HG02970 (cell line): Measurements from ENCODE around the gene RRP36.

Source experiments
- ATAC-seq: cut with Tn5 transposase; IDR thresholded peaks from one replicate; pipeline ENCODE4 v1.9.1; 2021; ENCODE audit warnings: mild to moderate bottlenecking, moderate library complexity, moderate number of reproducible peaks; ENCODE audit not compliant: unreplicated experiment, low FRiP score

Gene RRP36

DNA sequence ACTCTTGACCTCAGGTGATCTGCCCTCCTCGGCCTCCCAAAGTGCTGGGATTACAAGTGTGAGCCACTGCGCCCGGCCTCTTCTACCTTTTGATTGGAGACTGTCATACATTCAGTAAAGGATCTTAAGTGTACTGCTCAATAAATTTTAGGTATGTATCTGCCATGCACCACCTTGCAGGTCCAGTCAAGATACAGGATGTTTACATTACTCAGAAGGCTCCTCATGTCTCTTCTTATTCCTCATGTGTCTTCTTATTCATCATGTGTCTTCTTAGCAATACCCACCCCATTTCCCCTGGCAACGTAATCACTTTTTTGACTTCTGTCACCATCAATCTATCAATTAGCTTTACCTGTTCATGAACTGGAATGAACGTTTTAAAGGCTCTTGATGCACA is 15.6 kb upstream of the RRP36 start:
- no peak for ATAC-seq

DNA sequence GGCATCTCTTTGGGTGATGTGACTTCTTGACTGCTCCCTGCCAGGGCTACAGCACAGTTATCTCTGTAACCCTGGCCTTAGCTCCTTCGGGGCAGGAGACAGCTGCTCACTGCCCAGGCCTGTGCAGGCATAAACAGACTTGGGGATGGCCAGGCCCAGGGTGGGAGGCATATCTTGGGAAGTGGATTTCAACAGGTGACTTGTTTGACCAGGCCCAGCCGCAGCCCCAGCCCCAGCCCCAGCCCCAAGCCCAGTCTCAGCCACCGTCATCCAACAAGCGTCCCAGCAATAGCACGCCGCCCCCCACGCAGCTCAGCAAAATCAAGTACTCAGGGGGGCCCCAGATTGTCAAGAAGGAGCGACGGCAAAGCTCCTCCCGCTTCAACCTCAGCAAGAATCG is 15.2 kb upstream of the RRP36 start:
- ATAC-seq: no peak

- no peak for ATAC-seq
Measured at GRCh38 chr6:43007126-43007525, 14.3 kb upstream of the RRP36 start.

GRCh38 chr6:43009124-43009523 is 12.3 kb upstream of the RRP36 start:
- ATAC-seq: no peak

DNA sequence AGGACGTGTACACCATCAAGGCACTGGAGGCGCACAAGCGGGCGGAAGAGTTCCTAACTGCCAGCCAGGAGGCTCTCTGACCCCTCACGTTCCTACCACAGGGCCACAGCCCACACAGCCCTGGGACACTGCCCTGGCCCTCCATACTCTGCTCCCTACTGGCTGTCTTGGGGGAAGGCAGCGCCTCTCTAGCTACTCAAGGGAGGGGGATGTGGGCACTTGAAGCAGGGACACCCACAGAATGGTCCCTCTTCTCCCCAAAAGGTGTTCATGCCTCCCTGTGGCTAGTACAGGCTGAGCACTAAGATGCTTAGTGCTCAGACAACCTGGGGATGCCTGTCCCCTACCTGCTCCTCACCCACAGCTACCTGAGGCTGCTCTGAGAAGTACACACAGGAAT is 10.2 kb upstream of the RRP36 start:
- no peak for ATAC-seq

- ATAC-seq: no peak
Measured at GRCh38 chr6:43012364-43012763, 9.1 kb upstream of the RRP36 start.

GRCh38 chr6:43013097-43013842 is 8.2 kb upstream of the RRP36 start:
- ATAC-seq: peak; percentile 0

DNA sequence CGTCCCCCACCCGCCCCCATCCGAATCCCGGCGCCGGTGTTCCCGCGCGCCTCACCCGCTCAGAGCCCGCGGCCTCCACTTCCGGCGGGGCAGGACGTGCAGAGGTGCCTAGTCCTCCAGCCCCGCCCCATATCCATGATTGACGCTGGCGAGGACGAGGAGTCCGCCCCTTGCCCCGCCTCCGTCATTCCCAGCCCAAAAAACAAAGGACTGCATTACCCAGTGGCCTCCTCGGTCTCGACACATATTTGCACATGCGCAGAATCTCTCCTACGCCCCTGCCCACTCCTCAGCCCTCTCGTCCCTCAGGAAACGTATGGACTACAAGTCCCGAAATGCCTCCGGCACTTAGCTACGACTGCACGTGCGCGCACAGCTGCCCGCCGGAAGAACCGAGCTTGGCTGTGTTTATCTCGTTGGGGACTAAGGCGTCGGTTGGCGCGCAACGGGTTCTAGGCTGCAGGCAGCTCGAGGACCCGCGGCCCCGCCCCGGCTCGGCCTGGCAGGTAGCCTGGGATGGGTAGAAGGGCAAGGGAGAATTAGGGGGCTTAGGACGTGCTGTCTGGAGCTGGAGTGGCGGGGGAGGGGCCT is 7.5 kb upstream of the RRP36 start, which contains the start of the genes KLHDC3 and MEA1:
KLHDC3 (plus strand) TSS at position 407 of the 591 bp plus-strand sequence. CDS start 2,944 bp downstream, outside the sequence.
MEA1 (minus strand) TSS at position 104 of the 591 bp plus-strand sequence. CDS start 133 bp downstream, outside the sequence.
- ATAC-seq: peak; percentile 96

- ATAC-seq: no peak
Measured at GRCh38 chr6:43014434-43014909, 7.0 kb upstream of the RRP36 start.

DNA sequence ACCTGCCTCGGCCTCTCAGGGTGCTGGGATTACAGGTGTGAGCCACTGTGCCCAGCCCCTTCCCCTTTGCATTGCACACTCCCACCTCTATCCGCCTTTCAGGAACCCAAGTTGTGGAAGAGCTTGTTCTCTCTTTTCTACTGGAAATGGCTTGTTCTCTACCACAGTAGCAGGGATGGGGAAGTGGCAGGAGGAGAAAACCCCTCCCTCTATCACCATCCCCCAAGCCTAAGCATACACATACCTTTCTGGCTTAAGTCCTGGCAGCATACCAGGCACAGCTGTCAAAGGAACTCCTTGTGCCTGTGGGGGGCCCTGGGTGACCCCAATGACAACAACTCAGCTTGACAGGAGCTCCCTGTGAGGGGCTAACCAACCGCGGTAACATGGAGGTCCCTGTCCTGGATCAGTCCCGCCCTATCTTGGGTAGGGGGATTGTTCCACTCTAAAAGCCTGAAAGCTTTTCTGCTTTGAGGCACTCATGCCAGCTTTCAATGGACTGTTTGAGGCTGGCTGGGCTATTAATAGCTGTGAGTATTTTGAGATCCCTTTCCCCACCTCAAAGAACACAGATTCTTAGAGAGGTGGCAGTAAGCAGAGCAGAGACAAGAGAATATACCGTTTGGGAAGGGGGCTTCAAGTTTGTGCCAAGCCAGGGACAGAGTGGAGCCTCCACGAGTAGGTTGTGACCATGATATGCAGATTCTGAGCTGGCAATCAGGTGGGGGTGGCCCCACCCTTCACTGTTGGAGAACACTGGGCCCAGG is 5.1 kb upstream of the RRP36 start:
- ATAC-seq: no peak

DNA sequence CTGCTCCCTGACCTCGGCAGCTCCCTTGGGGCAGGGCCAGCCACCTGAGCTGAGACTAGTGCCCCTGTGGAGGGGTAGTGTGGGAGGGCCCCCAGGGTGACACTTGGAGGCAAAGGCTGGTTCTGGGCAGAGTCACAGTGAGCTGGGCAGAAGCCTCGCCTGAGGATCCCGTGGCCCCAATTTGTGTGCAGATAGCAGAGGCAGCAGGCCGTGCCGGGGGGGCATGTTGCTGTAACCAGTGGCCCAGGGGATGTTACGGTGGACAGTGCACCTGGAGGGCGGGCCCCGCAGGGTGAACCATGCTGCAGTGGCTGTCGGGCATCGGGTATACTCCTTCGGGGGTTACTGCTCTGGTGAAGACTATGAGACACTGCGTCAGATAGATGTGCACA is 4.5 kb upstream of the RRP36 start:
- ATAC-seq: no peak

GRCh38 chr6:43019152-43019551 is 2.3 kb upstream of the RRP36 start:
- no peak for ATAC-seq

DNA sequence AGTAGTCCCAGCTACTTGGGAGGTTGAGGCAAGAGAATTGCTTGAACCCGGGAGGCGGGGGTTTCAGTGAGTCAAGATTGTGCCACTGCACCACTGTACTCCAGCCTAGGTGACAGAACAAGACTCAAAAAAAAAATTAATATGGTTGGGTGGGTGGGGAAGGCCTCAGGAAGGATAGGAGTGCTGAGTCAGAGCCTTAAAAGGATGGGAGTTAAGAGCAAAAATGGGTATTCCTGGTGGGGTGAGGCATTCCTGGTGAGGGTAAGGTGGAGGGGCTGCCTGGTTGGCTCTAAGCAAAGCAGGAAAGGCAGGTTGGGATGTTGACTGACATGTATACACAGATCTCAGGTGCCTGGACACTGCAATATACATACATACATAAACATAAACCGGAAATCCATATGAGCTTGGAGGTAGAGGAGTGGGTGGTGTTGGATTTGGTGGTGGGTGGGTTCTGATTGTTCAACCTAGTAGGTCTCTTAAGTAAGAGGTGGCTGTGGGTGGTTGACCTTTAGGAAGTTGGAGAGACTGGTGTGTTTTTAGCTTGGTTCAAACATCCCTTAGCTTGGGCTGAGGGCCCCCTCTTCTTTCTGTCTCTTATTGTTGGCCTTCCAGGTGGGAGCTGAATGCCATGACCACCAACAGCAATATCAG is 1.2 kb upstream of the RRP36 start:
- ATAC-seq: no peak

- ATAC-seq: no peak
Measured at GRCh38 chr6:43020847-43021246, 576 bp upstream of the RRP36 start.

DNA sequence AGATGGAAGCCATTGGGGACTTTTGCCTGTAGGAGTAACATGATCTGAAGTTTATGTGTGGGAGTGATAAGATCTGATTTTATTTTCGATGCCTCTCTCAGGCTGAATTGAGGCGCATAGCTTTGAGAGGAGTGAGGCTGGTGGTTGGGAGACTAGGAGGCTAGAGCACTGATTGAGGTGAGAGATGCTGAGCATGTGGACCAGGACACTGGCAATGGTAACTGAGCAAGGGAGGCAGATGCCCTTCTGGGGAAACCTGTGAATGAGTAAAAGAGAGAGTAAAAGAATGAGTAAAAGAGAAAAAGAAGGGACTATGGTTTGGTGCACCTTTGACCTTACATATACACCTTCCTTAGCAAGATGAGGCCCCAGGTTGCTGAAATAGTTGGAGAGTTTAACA is 3.0 kb downstream of the RRP36 start:
- ATAC-seq: no peak

- ATAC-seq: no peak
Measured at GRCh38 chr6:43026365-43026764, 4.9 kb downstream of the RRP36 start.

- ATAC-seq: no peak
Measured at GRCh38 chr6:43029120-43029519, 7.7 kb downstream of the RRP36 start.

DNA sequence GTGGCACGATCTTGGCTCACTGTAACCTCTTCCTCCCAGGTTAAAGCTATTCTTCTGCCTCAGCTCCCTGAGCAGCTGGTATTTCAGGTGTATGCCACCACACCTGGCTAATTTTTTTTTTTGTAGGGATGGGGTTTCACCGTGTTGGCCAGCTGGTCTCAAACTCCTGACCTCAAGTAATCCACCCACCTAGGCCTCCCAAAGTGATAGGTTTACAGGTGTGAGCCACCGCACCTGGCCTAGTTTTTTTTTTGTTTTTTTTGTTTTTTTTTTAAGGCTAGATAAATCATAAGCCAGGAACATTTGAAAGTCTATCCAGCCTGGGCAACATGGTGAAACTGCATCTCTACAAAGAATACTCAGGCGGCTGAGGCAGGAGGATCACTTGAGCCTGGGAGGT is 10.9 kb downstream of the RRP36 start:
- ATAC-seq: no peak

DNA sequence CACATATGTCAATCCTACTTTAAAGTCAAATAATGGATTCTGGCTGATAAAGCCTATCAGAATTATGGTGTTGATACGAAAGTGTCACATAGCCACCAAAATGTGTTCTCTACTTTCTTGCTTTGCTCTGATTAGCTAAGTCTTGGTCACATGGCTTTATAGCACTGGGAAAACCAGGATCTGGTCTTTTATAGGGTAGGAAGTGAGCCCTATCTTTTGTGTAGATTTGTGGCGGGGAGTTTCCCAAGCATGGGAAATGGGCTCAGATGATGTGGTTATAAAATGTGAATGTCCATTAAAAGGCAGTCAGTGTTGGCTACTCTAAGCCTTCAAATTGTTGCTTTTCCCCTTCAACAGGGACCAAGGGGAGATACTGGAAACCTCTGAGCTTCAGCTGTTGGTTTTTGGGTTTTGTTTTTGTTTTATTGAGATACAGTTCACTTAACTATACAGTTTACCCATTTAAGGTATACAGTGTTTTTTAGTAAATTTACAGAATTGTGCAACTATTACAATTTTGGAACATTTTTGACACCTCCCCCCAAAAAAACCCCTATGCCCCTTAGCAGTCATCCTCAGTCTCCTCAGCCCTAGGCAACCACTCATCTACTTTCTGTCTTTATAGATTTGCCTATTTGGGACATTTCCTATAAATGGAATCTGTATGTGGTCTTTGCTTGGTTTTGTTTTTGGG is 12.2 kb downstream of the RRP36 start:
- no peak for ATAC-seq

DNA sequence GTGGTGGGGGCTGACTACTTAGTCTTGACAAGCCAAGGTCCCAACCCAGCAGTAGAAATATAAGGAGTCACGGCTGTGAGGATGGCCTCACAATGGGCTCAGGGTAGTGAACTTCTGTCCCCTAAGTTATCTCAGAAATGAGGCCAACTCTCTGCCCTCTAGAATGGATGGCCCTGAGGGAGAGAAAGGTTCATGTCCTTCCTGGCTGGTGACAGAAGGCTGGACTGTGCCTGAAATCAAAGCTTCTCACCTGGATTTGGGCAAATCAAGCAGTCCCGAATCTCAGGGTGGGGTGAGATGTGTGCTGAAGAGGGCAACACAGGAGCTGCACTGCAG is 12.7 kb downstream of the RRP36 start:
- no peak for ATAC-seq
